HEK293 (cell line): ENCODE results near the gene THSD7B.

ENCODE experiments used
- CTCF ChIA-PET: fragments of 350-600 bp; formaldehyde crosslinking; extraction: SDS; loops from one replicate; lab custom pipeline; 2021; ENCODE audit warnings: antibody characterized with exemption; lab: Yijun Ruan, JAX
- POLR2A ChIA-PET: fragments of 300-600 bp; formaldehyde crosslinking; extraction: SDS; loops from one replicate; lab custom pipeline; 2020; ENCODE audit warnings: antibody characterized with exemption, inconsistent platforms; lab: Yijun Ruan, JAX
- H3K27ac ChIP-seq: fragments of 200-500 bp; sonication (Bioruptor generic); 2 replicates; pipeline ENCODE4 v1.5.1; 2014; ENCODE audit warnings: low read depth, low read length, control low read depth, inconsistent platforms; ENCODE audit errors: extremely low read depth
- H3K36me3 ChIP-seq, 2 experiments: fragments of 200-500 bp in 1 of 2; sonication (Bioruptor generic) in 1 of 2; 1 replicate in 1 of 2; 2 replicates in 1 of 2; pipeline ENCODE4 v1.5.1; 2014 to 2017; ENCODE audit warnings: inconsistent platforms in 2 of 2, low read length in 2 of 2; ENCODE audit not compliant: control insufficient read depth in 2 of 2, insufficient read depth in 1 of 2
- H3K4me1 ChIP-seq: fragments of 200-500 bp; sonication (Bioruptor generic); 2 replicates; pipeline ENCODE4 v1.5.1; 2014; ENCODE audit warnings: mild to moderate bottlenecking, low read length, inconsistent platforms; ENCODE audit not compliant: control insufficient read depth, insufficient read depth
- H3K4me3 ChIP-seq: 2 replicates; pipeline ENCODE4 v1.5.1; 2011; ENCODE audit warnings: low read depth, mild to moderate bottlenecking, control low read depth, low read length, moderate library complexity
- H3K9me3 ChIP-seq: fragments of 200-500 bp; sonication (Bioruptor generic); 2 replicates; pipeline ENCODE4 v1.5.1; 2014; ENCODE audit warnings: low read depth, low read length, inconsistent platforms; ENCODE audit not compliant: control insufficient read depth, insufficient read depth
- EGR2 ChIP-seq: fragments of 450-650 bp; formaldehyde crosslinking; IDR thresholded peaks from 2 replicates; pipeline ENCODE4 v1.5.1; 2016; ENCODE audit warnings: low read depth, missing biosample characterization, missing genetic modification characterization
- ELK4 ChIP-seq: IDR thresholded peaks from 2 replicates; pipeline ENCODE4 v1.6.1; 2011; ENCODE audit warnings: mild to moderate bottlenecking, low read depth, low read length, borderline replicate concordance
- HOXA7 ChIP-seq: sonication (generic); formaldehyde crosslinking; IDR thresholded peaks from 2 replicates; pipeline ENCODE4 v1.8.1; 2022; ENCODE audit warnings: missing genetic modification reagents, borderline replicate concordance
- KLF16 ChIP-seq: fragments of 450-650 bp; formaldehyde crosslinking; IDR thresholded peaks from 2 replicates; pipeline ENCODE4 v1.5.1; 2017; ENCODE audit warnings: missing biosample characterization, missing genetic modification characterization
- PRDM6 ChIP-seq: fragments of 450-650 bp; formaldehyde crosslinking; IDR thresholded peaks from 2 replicates; pipeline ENCODE4 v1.5.1; 2017; ENCODE audit warnings: missing biosample characterization, missing genetic modification characterization
- SP2 ChIP-seq: fragments of 450-650 bp; formaldehyde crosslinking; IDR thresholded peaks from 2 replicates; pipeline ENCODE4 v1.5.1; 2016; ENCODE audit warnings: missing biosample characterization, missing genetic modification characterization
- WT1 ChIP-seq: fragments of 450-650 bp; formaldehyde crosslinking; IDR thresholded peaks from 2 replicates; pipeline ENCODE4 v1.5.1; 2016; ENCODE audit warnings: missing biosample characterization, missing genetic modification characterization
- ZNF114 ChIP-seq: fragments of 450-650 bp; formaldehyde crosslinking; IDR thresholded peaks from 2 replicates; pipeline ENCODE4 v1.5.0; 2017; ENCODE audit warnings: missing biosample characterization, missing genetic modification characterization
- ZNF354C ChIP-seq: fragments of 450-650 bp; formaldehyde crosslinking; IDR thresholded peaks from 2 replicates; pipeline ENCODE4 v1.5.1; 2016; ENCODE audit warnings: missing biosample characterization, missing genetic modification characterization, low read depth, borderline replicate concordance
- ZNF362 ChIP-seq: fragments of 450-650 bp; formaldehyde crosslinking; IDR thresholded peaks from 2 replicates; pipeline ENCODE4 v1.5.1; 2016; ENCODE audit warnings: missing biosample characterization, missing genetic modification characterization
- ZNF449 ChIP-seq: fragments of 450-650 bp; formaldehyde crosslinking; IDR thresholded peaks from 2 replicates; pipeline ENCODE4 v1.5.1; 2017; ENCODE audit warnings: missing biosample characterization, mild to moderate bottlenecking, missing genetic modification characterization, moderate library complexity
- ZNF600 ChIP-seq: fragments of 450-650 bp; formaldehyde crosslinking; IDR thresholded peaks from 2 replicates; pipeline ENCODE4 v1.5.1; 2016; ENCODE audit warnings: missing biosample characterization, missing genetic modification characterization
- ZNF626 ChIP-seq: fragments of 450-650 bp; sonication (Bioruptor Pico); formaldehyde crosslinking; IDR thresholded peaks from 2 replicates; pipeline ENCODE4 v1.5.1; 2018; ENCODE audit warnings: missing biosample characterization, missing genetic modification characterization, inconsistent platforms
- ZNF654 ChIP-seq: fragments of 450-650 bp; formaldehyde crosslinking; IDR thresholded peaks from 2 replicates; pipeline ENCODE4 v1.5.1; 2016; ENCODE audit warnings: low read depth, missing biosample characterization, missing genetic modification characterization
- ZNF664 ChIP-seq: fragments of 450-650 bp; formaldehyde crosslinking; IDR thresholded peaks from 2 replicates; pipeline ENCODE4 v1.5.1; 2016; ENCODE audit warnings: missing biosample characterization, missing genetic modification characterization
- ZNF785 ChIP-seq: fragments of 450-650 bp; formaldehyde crosslinking; IDR thresholded peaks from 2 replicates; pipeline ENCODE4 v1.5.1; 2016; ENCODE audit warnings: missing biosample characterization, missing genetic modification characterization
- ZSCAN18 ChIP-seq: fragments of 450-650 bp; formaldehyde crosslinking; IDR thresholded peaks from 2 replicates; pipeline ENCODE4 v1.5.1; 2016; ENCODE audit warnings: missing biosample characterization, missing genetic modification characterization
- TF ChIP-seq, protein P1 (sequence below): fragments of 450-650 bp; formaldehyde crosslinking; IDR thresholded peaks from 2 replicates; pipeline ENCODE4 v1.5.1; 2016; ENCODE audit warnings: missing biosample characterization, missing genetic modification characterization, borderline replicate concordance
- TF ChIP-seq, protein P2 (sequence below): sonication (generic); formaldehyde crosslinking; IDR thresholded peaks from 2 replicates; pipeline ENCODE4 v1.8.1; 2022; ENCODE audit warnings: mild to moderate bottlenecking, moderate library complexity, missing genetic modification reagents

THSD7B gene

DNA sequence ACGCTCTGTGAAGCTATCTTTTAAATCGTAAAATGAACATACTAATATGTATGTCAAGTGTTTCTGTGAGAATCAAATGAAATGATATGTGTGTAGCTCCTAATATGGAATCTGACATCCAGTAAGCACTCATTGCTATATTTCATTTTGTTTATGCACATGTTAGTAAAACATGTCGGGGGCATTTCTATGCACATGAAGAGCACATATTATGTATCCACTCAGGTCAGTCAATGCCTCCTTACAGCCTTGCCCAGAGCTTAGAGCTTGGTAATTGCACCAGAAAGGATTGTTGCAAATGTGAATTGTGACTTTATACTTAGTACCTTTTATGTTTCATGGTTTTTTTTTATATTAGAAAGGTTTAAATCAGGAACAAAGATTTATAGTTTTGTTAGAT lies 735.3 kb downstream of the THSD7B start:
- H3K36me3 ChIP-seq: no peaks in the 10 kb centered on the region
- ChIA-PET CTCF (no interaction called here), POLR2A (no interaction called here)
- no peak overlapping the region for H3K4me3 ChIP-seq
- TF ChIP-seq, protein P1, sequence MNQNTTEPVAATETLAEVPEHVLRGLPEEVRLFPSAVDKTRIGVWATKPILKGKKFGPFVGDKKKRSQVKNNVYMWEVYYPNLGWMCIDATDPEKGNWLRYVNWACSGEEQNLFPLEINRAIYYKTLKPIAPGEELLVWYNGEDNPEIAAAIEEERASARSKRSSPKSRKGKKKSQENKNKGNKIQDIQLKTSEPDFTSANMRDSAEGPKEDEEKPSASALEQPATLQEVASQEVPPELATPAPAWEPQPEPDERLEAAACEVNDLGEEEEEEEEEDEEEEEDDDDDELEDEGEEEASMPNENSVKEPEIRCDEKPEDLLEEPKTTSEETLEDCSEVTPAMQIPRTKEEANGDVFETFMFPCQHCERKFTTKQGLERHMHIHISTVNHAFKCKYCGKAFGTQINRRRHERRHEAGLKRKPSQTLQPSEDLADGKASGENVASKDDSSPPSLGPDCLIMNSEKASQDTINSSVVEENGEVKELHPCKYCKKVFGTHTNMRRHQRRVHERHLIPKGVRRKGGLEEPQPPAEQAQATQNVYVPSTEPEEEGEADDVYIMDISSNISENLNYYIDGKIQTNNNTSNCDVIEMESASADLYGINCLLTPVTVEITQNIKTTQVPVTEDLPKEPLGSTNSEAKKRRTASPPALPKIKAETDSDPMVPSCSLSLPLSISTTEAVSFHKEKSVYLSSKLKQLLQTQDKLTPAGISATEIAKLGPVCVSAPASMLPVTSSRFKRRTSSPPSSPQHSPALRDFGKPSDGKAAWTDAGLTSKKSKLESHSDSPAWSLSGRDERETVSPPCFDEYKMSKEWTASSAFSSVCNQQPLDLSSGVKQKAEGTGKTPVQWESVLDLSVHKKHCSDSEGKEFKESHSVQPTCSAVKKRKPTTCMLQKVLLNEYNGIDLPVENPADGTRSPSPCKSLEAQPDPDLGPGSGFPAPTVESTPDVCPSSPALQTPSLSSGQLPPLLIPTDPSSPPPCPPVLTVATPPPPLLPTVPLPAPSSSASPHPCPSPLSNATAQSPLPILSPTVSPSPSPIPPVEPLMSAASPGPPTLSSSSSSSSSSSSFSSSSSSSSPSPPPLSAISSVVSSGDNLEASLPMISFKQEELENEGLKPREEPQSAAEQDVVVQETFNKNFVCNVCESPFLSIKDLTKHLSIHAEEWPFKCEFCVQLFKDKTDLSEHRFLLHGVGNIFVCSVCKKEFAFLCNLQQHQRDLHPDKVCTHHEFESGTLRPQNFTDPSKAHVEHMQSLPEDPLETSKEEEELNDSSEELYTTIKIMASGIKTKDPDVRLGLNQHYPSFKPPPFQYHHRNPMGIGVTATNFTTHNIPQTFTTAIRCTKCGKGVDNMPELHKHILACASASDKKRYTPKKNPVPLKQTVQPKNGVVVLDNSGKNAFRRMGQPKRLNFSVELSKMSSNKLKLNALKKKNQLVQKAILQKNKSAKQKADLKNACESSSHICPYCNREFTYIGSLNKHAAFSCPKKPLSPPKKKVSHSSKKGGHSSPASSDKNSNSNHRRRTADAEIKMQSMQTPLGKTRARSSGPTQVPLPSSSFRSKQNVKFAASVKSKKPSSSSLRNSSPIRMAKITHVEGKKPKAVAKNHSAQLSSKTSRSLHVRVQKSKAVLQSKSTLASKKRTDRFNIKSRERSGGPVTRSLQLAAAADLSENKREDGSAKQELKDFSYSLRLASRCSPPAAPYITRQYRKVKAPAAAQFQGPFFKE (tag by site-specific recombination): no peak
- no peak for TF ChIP-seq ZNF600 (tag by site-specific recombination)
- no peak for TF ChIP-seq ELK4
- TF ChIP-seq ZNF362 (tag by site-specific recombination): no peak
- TF ChIP-seq ZNF449 (tag by site-specific recombination): no peak
- no peaks in the 10 kb centered on the region for H3K9me3 ChIP-seq
- H3K4me1 ChIP-seq: no peaks in the 10 kb centered on the region
- no peak overlapping the region for H3K27ac ChIP-seq

DNA sequence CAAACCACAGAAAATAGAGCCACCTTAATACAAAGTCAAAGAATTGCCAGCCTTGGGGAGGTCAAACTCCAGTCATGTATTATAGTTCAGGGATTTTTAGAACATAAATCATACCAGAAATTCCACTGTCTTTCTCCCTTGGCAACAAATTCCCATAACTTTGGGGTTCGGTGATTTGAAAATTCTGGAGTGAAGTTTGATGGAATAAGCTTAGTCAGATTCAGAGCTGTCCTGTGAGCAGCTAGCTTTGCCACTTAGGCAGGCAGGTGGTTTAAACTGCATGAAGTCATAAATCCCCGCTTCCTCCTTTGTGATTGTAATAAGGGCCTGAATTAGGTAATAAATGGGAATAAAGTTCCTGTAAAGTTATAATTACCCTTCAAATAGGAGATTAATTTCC lies 741.9 kb downstream of the THSD7B start:
- ChIA-PET CTCF (no interaction called here), POLR2A (no interaction called here)
- Histone ChIP-seq H3K27ac (no peak overlapping the region), H3K4me1 (no peaks in the 10 kb centered on the region), H3K4me3 (no peak overlapping the region), H3K9me3 (no peaks in the 10 kb centered on the region), H3K36me3 (no peaks in the 10 kb centered on the region)
- TF ChIP-seq WT1 (tag by site-specific recombination) (no peak), ZNF664 (tag by site-specific recombination) (no peak), ZNF654 (tag by site-specific recombination) (no peak), EGR2 (tag by site-specific recombination) (no peak), ZNF114 (tag by site-specific recombination) (no peak), ZNF785 (tag by site-specific recombination) (no peak), SP2 (tag by site-specific recombination) (no peak), HOXA7 (CRISPR knock-in tag) (no peak), PRDM6 (tag by site-specific recombination) (no peak), KLF16 (no peak), ZNF626 (tag by site-specific recombination) (no peak), ZSCAN18 (tag by site-specific recombination) (no peak), ZNF354C (tag by site-specific recombination) (no peak)
- TF ChIP-seq, protein P2, sequence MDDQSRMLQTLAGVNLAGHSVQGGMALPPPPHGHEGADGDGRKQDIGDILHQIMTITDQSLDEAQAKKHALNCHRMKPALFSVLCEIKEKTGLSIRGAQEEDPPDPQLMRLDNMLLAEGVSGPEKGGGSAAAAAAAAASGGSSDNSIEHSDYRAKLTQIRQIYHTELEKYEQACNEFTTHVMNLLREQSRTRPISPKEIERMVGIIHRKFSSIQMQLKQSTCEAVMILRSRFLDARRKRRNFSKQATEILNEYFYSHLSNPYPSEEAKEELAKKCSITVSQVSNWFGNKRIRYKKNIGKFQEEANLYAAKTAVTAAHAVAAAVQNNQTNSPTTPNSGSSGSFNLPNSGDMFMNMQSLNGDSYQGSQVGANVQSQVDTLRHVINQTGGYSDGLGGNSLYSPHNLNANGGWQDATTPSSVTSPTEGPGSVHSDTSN: no peak
